GM19351 (cell line): Measurements from ENCODE around the gene TUBGCP6.

ENCODE experiments used
- ATAC-seq: cut with Tn5 transposase; IDR thresholded peaks from one replicate; pipeline ENCODE4 v1.9.1; 2021; ENCODE audit warnings: mild to moderate bottlenecking, moderate library complexity; ENCODE audit not compliant: unreplicated experiment

The TUBGCP6 gene

GRCh38 chr22:50252082-50253045, 7.5 kb upstream of the TUBGCP6 start:
- ATAC-seq: no peak

GRCh38 chr22:50251477-50252081, 6.8 kb upstream of the TUBGCP6 start:
- ATAC-seq: no peak

GRCh38 chr22:50250555-50251476, 6.0 kb upstream of the TUBGCP6 start, which contains the start of gene HDAC10:
TSS of gene HDAC10 (minus strand) at chr22:50251265. CDS start at chr22:50251032, 233 bp downstream.
- ATAC-seq: peak; percentile 65

GRCh38 chr22:50250249-50250554, 5.4 kb upstream of the TUBGCP6 start:
- no peak for ATAC-seq

GRCh38 chr22:50249341-50250248, 4.8 kb upstream of the TUBGCP6 start:
- no peak for ATAC-seq

- ATAC-seq: no peak
These were observed 3.6 kb upstream of the TUBGCP6 start for GRCh38 chr22:50248196-50249081.

GRCh38 chr22:50247748-50248147, 2.9 kb upstream of the TUBGCP6 start:
- ATAC-seq: no peak

GRCh38 chr22:50246242-50247175, 1.7 kb upstream of the TUBGCP6 start:
- no peak for ATAC-seq

GRCh38 chr22:50245214-50246072, 620 bp upstream of the TUBGCP6 start:
- ATAC-seq: no peak

- no peak for ATAC-seq
These were observed 971 bp downstream of the TUBGCP6 start for GRCh38 chr22:50243685-50244419.

- no peak for ATAC-seq
These were observed 2.3 kb downstream of the TUBGCP6 start for GRCh38 chr22:50242406-50242949.

- ATAC-seq: no peak
These were observed 6.1 kb downstream of the TUBGCP6 start for GRCh38 chr22:50238755-50239154.

- no peak for ATAC-seq
These were observed 8.0 kb downstream of the TUBGCP6 start for GRCh38 chr22:50236731-50237409.

GRCh38 chr22:50233223-50233622, 11.6 kb downstream of the TUBGCP6 start:
- no peak for ATAC-seq

- ATAC-seq: no peak
These were observed 12.2 kb downstream of the TUBGCP6 start for GRCh38 chr22:50232481-50233151.
